Measurements from ENCODE around the gene FBXO40.
"Not testable (repeated sequence)": the region's sequence is repeated elsewhere in the genome, so short reads cannot be mapped to it uniquely, and the experiment has no call there.

FBXO40 gene

DNA sequence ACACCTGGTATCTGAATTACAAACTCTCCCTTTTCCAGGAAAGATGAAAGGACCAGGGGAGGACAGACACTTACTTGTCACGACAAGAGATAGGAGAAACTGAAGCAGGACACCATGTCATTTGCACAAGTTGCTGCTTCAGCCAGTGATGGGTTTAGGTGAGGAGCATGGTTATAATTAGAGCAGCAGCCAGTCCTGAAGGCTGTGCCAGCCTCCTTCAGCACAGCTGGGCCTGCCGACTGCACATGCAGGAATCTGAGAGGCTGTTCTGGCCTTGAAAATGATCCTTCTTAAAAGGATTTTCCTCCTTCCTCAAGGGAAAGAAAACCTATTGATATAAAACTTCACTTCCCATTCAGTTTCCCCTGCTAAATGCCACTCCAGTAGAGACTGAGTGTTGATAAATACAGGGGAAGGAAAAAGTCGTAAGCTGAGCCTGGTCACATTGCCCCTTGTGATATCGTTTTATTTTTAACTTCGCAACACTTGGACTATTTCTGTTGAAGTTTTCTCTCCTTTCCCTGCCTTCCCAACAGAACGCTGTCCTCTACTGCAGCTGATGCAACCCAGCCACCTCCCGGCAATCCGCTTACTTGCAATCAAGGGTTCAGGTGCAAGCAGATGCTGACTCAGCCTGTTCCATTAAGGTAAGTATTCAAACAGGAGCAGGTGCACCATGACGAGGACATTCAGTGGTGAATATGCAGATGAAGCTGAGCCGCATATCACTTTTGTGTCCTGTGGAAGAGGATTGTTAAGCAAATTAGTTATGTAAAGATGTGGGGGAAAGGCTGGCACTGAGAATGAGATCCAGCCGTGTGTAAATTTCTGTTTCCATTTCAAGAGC is at the start of gene FBXO40:
FBXO40 (plus strand) TSS at position 524 of the 847 bp plus-strand sequence. CDS start 27,197 bp downstream, outside the sequence.
- no peak for DNase-seq (ENCODE audit: low spot score)

- DNase-seq (ENCODE audit: low spot score): peak; percentile 34
These were observed 48.1 kb upstream of the FBXO40 start for GRCh38 chr3:121545049-121545573.

DNA sequence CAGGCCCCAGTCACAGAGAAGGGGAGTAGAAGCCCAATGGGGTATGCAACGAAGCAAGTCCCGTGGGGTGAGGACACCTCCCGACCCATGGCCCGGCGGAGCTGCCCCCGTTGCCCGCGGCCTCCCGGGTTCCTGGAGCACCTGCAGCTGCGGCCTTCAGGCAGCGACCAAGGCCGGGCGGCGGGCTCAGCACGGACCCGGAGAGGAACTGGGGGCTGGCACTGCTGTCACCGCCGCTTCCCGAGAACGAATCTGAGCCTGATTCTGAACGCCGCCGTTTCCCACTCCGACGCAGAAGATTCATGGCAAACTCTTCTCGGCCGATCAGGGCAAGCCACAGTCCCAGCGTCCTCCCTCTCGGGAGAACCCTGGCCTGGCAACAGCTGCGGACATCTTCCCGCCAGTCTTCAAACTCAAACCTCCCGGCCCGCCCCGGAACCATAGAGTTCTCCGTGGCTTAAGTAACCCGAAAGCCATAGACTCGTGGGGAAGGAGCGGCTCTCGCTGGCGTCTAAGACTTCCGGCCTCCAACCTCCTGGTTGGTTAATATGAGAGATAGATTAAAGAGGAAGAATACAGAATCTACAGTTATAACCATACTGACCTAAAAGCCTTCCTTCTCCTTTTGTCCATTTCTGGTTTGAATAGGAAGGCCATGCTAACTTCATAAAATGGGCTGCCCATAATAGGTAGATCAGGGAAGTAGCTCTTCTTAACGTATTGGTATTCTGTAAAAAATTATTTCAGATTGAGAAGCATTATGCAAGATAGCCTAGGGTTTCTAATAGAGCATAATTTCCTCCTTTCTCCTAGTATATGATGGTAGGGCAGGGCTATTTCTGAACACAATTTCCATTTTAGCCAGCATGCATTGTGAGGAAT is 47.4 kb upstream of the FBXO40 start, which contains the start of gene POLQ:
POLQ (minus strand) TSS at position 415 of the 882 bp plus-strand sequence; CDS start at position 304, 111 bp downstream.
- peak; percentile 93 for DNase-seq (ENCODE audit: low spot score)

GRCh38 chr3:121552379-121552778 is 40.8 kb upstream of the FBXO40 start:
- no peak for DNase-seq (ENCODE audit: low spot score)

- DNase-seq (ENCODE audit: low spot score): no peak
These were observed 40.4 kb upstream of the FBXO40 start for GRCh38 chr3:121552797-121553196.

GRCh38 chr3:121557426-121557934 is 35.7 kb upstream of the FBXO40 start:
- no peak for DNase-seq (ENCODE audit: low spot score)

GRCh38 chr3:121562148-121562547 is 31.0 kb upstream of the FBXO40 start:
- DNase-seq (ENCODE audit: low spot score): no peak

GRCh38 chr3:121566773-121567172 is 26.4 kb upstream of the FBXO40 start:
- no peak for DNase-seq (ENCODE audit: low spot score)

DNA sequence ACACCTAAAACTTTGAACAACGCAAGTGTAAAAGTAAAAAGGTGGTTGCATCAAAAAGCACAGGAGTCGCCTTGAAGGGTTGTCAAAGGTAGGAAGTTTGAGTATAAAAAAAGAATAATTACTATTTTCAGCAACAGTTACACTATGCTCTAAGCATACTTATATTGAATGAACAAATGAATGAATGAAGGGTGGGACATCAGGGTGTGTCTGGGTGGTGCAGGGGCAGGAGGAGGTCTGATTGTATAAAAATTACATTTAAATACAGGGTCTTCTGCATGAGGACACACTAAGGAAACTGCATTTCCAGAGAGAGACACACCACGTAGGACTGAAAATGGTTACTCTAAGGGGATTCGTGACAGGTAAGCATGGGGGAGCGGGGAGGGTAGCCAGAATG is 25.5 kb upstream of the FBXO40 start, which contains the start of gene ARGFX:
ARGFX (plus strand) TSS at position 301 of the 400 bp plus-strand sequence. CDS start 2,765 bp downstream, outside the sequence.
- DNase-seq (ENCODE audit: low spot score): no peak

DNA sequence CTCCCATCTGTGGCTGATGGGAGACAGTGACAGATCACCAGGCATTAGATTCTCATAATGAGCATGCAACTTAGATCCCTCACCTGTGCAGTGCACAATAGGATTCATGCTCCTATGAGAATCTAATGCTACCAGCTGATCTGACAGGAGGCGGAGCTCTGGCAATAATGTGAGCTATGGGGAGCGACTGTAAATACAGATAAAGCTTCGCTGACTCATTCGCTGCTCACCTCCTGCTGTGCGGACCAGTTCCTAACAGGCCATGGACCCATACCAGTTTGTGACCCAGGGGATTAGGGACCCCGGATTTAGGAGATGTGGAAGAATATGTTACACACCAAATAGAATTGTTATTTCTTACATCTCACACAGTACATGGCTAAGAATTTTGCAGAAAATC is 18.7 kb upstream of the FBXO40 start:
- DNase-seq (ENCODE audit: low spot score): peak; percentile 50

DNA sequence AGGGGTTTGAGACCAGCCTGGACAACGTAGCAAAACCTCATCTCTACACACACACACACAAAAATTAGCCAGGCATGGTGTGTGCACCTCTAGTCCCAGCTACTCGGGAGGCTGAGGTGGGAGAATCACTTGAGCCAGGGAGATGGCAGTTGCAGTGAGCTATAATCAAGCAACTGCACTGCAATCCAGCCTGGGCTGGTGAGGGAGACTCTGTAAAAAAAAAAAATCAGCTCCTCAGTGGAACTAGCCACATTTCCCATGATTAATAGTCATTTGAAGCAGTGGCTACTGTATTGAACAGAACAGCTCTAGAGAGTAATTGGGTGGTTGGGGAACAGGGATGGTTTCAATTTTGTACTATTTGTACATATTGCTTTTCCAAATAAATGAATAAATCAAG is 11.5 kb upstream of the FBXO40 start:
- no peak for DNase-seq (ENCODE audit: low spot score)

DNA sequence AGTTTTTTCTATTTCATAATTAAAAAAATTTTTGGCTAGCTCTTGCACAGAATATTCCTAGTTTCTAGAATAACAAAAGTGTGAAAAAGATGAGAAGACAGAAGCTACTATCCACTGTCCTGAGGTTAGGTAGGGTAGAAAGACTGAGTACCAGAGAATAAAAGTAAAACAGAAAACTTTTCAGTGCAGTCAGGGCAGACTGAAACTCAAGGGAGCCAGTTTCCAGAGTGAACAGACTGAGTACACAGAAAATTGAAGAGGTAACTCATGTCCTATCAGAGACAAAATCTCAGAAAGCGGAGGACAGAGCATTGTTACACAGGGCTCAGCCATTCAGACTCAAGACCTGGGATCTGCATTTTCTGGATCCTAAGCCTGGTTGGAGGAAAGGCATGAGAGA is 8.8 kb upstream of the FBXO40 start:
- no peak for DNase-seq (ENCODE audit: low spot score)

DNA sequence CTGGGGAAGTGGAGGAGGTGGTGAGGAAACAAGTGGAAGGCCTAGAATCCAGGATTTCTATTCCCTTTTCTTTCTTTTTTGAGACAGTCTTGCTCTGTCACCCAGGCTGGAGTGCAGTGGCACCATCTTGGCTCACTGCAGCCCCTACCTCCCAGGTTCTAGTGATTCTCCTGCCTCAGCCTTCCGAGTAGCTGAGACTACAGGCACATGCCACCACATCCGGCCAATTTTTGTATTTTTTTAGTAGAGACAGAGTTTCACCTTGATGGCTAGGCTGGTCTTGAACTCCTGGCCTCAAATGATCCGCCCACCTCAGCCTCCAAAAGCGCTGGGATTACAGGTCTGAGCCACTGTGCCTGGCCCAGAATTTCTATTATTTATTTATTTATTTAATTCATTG is 627 bp downstream of the FBXO40 start:
- not testable (repeated sequence) for DNase-seq (ENCODE audit: low spot score)

DNA sequence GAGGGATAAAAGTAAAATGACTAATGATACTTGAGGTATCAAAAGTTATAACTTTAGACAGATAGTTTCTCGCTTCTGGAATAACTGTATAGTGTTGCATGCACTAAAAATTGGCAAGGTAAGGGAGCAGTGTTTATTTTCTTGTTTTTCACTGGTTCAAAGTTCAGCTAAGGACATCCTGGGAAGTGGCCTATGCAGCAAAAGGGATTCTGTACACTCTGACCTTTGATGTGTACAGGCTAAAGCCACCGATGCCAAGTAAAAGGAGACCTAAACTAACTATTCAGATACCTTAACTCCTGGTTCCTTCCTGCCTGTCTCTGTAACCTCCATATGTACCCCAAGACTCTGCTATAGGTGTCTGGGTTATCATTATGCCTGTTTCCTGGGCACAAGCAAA is 1.7 kb downstream of the FBXO40 start:
- no peak for DNase-seq (ENCODE audit: low spot score)

- no peak for DNase-seq (ENCODE audit: low spot score)
These were observed 2.7 kb downstream of the FBXO40 start for GRCh38 chr3:121595765-121596406.

GRCh38 chr3:121598564-121598963 is 5.4 kb downstream of the FBXO40 start:
- no peak for DNase-seq (ENCODE audit: low spot score)

- not testable (repeated sequence) for DNase-seq (ENCODE audit: low spot score)
These were observed 6.7 kb downstream of the FBXO40 start for GRCh38 chr3:121599900-121600299.

- no peak for DNase-seq (ENCODE audit: low spot score)
These were observed 8.1 kb downstream of the FBXO40 start for GRCh38 chr3:121601212-121601812.

DNA sequence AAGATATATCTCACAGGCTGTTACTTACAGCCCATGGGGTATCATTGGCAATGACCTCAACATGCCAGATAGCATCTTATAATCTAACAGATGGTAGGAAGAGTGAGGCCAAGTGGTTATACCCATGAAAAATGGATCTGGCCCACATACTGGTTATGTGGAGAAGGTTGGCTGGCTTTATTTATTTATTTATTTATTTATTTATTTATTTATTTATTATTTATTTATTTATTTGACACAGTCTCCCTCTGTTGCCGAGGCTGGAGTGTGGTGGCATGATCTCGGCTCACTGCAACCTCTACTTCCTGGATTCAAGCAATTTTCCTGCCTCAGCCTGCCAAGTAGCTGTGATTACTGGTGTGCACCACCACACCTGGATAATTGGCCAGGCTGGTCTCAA is 11.6 kb downstream of the FBXO40 start:
- no peak for DNase-seq (ENCODE audit: low spot score)

DNA sequence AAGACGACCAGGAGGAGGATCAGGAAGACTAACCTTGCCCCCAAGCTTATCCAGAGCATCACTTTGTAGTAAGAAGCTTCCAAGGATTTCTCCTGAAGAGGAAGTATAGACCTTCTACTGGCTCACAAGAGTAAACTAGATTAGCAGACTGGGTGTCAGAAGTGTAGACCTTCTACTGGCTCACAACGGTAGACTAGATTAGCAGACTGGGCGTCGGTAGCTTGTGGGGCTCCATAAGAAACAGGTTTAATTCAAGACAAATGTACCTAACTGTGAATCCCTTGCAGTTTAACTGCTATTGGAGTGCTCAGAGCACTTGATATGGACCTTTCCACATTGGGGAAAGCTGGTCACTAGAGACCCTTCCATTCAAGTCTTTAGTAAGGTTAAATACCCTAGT is 12.9 kb downstream of the FBXO40 start:
- DNase-seq (ENCODE audit: low spot score): no peak

DNA sequence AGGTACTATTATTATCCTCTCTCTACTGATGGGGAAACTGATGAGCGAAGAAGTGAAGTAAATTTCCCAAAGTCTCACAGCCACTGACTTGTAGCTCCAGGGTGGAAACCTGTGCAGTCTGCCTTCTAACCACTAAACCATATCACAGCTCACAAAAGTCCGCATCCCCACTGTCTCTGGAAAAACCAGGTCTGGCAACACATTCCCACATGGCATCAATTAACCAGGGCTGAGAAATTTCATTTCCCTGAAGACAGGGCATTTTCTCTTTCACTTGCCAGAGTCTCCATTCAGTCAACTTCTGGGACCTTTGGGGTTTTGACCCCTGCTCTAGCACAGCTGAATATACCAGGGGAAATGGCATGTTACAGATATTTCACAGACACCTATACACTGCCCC is 26.5 kb downstream of the FBXO40 start:
- no peak for DNase-seq (ENCODE audit: low spot score)
